ENCODE data around the gene PRCP. TPM values are rescaled to one million over a fixed set of nuclear protein-coding genes. Genes with fewer than 3 reads are reported as not detected.

The PRCP gene
- total RNA-seq, 3 donors from 2014 or later = 29.6 to 35.6 (median 30.8) TPM

DNA sequence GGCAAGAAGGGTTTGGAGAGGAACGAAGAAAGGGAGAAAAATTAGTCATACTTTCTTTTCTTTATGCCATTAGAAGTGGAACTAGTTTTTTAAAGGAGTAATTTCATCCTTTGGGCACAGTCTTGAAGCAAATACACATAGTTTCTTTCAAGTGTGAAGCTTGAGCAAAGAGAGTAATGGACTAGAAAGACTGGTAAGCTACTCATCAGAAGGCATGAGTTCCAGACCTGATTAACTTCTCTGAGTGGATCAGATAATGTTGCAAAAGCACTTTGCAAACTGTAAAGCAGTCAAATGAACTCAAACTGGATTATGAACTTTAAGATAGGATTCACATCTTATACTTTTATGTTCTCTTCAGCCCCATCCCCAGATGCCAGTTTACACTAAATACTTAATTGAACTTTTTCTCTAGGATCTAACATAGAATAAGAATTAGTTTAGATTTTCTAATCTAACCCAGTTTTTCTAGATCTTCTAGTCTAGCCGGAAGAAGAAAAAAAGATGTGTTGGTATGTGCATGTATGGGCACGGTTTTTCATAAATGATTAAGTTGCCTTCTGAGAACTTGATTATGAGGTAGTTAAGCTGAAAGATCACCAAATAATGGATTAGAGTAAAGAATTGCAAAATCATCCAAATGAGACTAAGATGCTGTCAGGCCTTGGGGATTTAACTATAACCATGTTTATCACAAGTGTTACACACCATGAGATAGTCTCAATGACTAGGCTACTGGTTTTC is 3.8 kb upstream of the PRCP start:
- no peak for TF ChIP-seq CTCF (IDR thresholded peaks at IDR 0.05)
- intact Hi-C loops (cut with DNase I, micrococcal nuclease) = loop anchor here (10.0 kb wide), 3 partner anchors 171 to 341 kb away; partner anchors contain the start of gene RAB30 (in 1 of the 2)
- Histone ChIP-seq H3K9me3 (no peaks in the 10 kb centered on the region), H3K36me3 (ENCODE audit: low read depth) (no peaks in the 10 kb centered on the region), H3K4me1 (ENCODE audit: low read depth) (peaks cover 5% of the 10 kb centered on the region), H3K4me3 (no peak overlapping the region)
- DNase-seq (no peak), ATAC-seq (no peak)

GRCh38 chr11:82902880-82903279 is 2.6 kb upstream of the PRCP start:
- H3K9me3 ChIP-seq = no peaks in the 10 kb centered on the region
- no peak overlapping the region for H3K4me3 ChIP-seq
- intact Hi-C loops (cut with DNase I, micrococcal nuclease) = loop anchor here (10.0 kb wide), 3 partner anchors 172 to 342 kb away; partner anchors contain the start of gene RAB30 (in 1 of the 2)
- no peak for TF ChIP-seq CTCF (IDR thresholded peaks at IDR 0.05)
- no peaks in the 10 kb centered on the region for H3K36me3 ChIP-seq (ENCODE audit: low read depth)
- peaks cover 5% of the 10 kb centered on the region for H3K4me1 ChIP-seq (ENCODE audit: low read depth)
- DNase-seq (no peak), ATAC-seq (no peak)

GRCh38 chr11:82901922-82902485 is 1.8 kb upstream of the PRCP start:
- ATAC-seq = no peak
- Histone ChIP-seq H3K4me3 (peak overlapping the region; percentile 27), H3K36me3 (ENCODE audit: low read depth) (no peaks in the 10 kb centered on the region), H3K9me3 (no peaks in the 10 kb centered on the region), H3K4me1 (ENCODE audit: low read depth) (peaks cover 5% of the 10 kb centered on the region)
- intact Hi-C loops (cut with DNase I, micrococcal nuclease) = loop anchor here (10.0 kb wide), 3 partner anchors 173 to 343 kb away; partner anchors contain the start of gene RAB30 (in 1 of the 2)
- TF ChIP-seq CTCF (IDR thresholded peaks at IDR 0.05) = no peak
- no peak for DNase-seq

- Histone ChIP-seq H3K4me3 (peak within 1 kb of the TSS; percentile 27), H3K36me3 (ENCODE audit: low read depth) (no peaks in the 10 kb centered on the region), H3K4me1 (ENCODE audit: low read depth) (peaks cover 5% of the 10 kb centered on the region), H3K9me3 (no peaks in the 10 kb centered on the region)
- TF ChIP-seq CTCF (IDR thresholded peaks at IDR 0.05) = no peak
- ATAC-seq (peak; percentile 87), DNase-seq (peak; percentile 94 to 98 (median 96))
- intact Hi-C loops (cut with DNase I, micrococcal nuclease) = loop anchor here (10.0 kb wide), 3 partner anchors 173 to 343 kb away; partner anchors contain the start of gene RAB30 (in 1 of the 2)
Observed at GRCh38 chr11:82901165-82901921, 1.1 kb upstream of the PRCP start, which contains the start of gene DDIAS. Gene DDIAS (plus strand): TSS chr11:82901736. CDS start chr11:82914739, 13,003 bp downstream.

DNA sequence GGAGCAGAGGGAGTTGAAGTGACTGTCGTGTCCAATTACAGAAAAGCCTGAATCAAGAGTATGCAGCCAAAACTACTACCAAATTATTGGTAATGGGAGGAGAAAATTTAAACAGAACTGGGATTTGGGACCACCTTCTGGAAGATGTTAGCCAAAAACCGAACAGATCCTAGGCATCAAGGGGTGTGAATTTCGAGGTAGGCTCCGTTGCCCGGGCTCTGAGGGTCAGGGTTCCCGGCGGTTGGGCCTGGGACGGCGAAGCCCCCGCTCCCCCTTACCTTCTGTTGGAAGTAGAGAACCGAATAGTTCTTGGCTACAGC is 313 bp downstream of the PRCP start:
- DNase-seq = no peak
- Histone ChIP-seq H3K36me3 (ENCODE audit: low read depth) (no peaks in the 10 kb centered on the region), H3K4me1 (ENCODE audit: low read depth) (peaks cover 5% of the 10 kb centered on the region), H3K4me3 (peak overlapping the region; percentile 27), H3K9me3 (no peaks in the 10 kb centered on the region)
- intact Hi-C loops (cut with DNase I, micrococcal nuclease) = loop anchor here (10.0 kb wide), 3 partner anchors 175 to 345 kb away; partner anchors contain the start of gene RAB30 (in 1 of the 2)
- TF ChIP-seq CTCF (IDR thresholded peaks at IDR 0.05) = no peak
- no peak for ATAC-seq
